Prostate gland (tissue), 2 donors: ENCODE results near the gene FDXR.

ENCODE experiments used
- POLR2AphosphoS5 ChIP-seq: sonication (generic); formaldehyde crosslinking; IDR thresholded peaks from one replicate; pipeline ENCODE4 v1.6.1; 2017; ENCODE audit warnings: antibody characterized with exemption
- TF ChIP-seq, protein P1 (sequence below), 4 experiments: fragments of 200-600 bp in 2 of 4; fragments of 450-650 bp in 2 of 4; sonication (generic) in 2 of 4; IDR thresholded peaks; 1 replicate in 3 of 4; 2 replicates in 1 of 4; pipeline ENCODE4 v1.5.1; 2016 to 2019; ENCODE audit warnings: antibody characterized with exemption in 4 of 4, mild to moderate bottlenecking in 2 of 4, moderate library complexity in 2 of 4

DNA sequence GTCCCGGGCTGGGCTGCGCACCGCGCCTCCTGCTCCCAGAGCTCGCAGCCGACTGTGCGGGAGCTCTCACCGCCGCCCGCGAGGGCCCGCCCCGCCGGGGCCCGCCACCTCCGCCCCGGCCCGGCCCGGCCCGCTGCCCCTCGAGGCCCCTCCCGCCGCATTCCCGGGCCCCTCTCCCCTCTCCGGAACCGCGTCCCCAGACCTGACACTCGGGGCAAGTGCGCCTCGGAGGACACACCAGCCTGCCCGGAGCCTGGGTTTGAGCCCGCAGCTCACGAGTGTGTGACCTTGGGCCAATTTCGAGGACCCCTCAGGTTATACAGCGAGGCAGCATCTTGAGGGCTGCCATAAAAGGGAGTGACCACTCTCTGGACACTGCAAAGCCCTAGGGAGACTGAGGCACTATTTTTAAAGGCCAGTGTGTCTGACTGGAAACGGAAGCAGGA lies 11.1 kb downstream of the FDXR start:
- TF ChIP-seq, protein P1, sequence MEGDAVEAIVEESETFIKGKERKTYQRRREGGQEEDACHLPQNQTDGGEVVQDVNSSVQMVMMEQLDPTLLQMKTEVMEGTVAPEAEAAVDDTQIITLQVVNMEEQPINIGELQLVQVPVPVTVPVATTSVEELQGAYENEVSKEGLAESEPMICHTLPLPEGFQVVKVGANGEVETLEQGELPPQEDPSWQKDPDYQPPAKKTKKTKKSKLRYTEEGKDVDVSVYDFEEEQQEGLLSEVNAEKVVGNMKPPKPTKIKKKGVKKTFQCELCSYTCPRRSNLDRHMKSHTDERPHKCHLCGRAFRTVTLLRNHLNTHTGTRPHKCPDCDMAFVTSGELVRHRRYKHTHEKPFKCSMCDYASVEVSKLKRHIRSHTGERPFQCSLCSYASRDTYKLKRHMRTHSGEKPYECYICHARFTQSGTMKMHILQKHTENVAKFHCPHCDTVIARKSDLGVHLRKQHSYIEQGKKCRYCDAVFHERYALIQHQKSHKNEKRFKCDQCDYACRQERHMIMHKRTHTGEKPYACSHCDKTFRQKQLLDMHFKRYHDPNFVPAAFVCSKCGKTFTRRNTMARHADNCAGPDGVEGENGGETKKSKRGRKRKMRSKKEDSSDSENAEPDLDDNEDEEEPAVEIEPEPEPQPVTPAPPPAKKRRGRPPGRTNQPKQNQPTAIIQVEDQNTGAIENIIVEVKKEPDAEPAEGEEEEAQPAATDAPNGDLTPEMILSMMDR (IDR thresholded peaks at IDR 0.05): no peak
- no peak for TF ChIP-seq POLR2AphosphoS5
